Esophagus squamous epithelium (tissue), 5 donors: ENCODE data around the gene ST3GAL3. TPM values are rescaled to one million over a fixed set of nuclear protein-coding genes. Genes with fewer than 3 reads are reported as not detected.

Experiments used
- DNase-seq: peaks from one replicate; lab custom pipeline; 2025; lab: John Stamatoyannopoulos, UW
- H3K27ac ChIP-seq, 4 donors: fragments of 200-600 bp; sonication (generic); one replicate each; pipeline ENCODE4 v1.5.1; 2016 to 2019; ENCODE audit warnings: mild to moderate bottlenecking in 1 of 4
- H3K27me3 ChIP-seq, 4 donors: fragments of 200-600 bp; sonication (generic); 1 replicate in 3 of 4; 2 replicates in 1 of 4; pipeline versions ENCODE4 v1.5.1 to v1.6.0; 2017 to 2021; ENCODE audit warnings: antibody characterized with exemption in 1 of 4
- H3K36me3 ChIP-seq, 3 donors: fragments of 200-600 bp; sonication (generic); one replicate each; pipeline ENCODE4 v1.5.1; 2016 to 2019
- H3K4me1 ChIP-seq, 3 donors: fragments of 200-600 bp; sonication (generic); one replicate each; pipeline ENCODE4 v1.5.1; 2017 to 2019
- H3K4me3 ChIP-seq, 4 donors: fragments of 200-600 bp; sonication (generic); 1 replicate in 3 of 4; 2 replicates in 1 of 4; pipeline ENCODE4 v1.5.1; 2016 to 2019; ENCODE audit warnings: mild to moderate bottlenecking in 2 of 4, moderate library complexity in 1 of 4
- H3K9me3 ChIP-seq, 3 donors: fragments of 200-600 bp; sonication (generic); one replicate each; pipeline ENCODE4 v1.5.1; 2016 to 2019
- CTCF ChIP-seq, 6 experiments: fragments of 450-650 bp in 4 of 6; fragments of 200-600 bp in 2 of 6; sonication (generic) in 2 of 6; IDR thresholded peaks; one replicate each; pipeline ENCODE4 v1.5.1; 2016 to 2019; ENCODE audit warnings: antibody characterized with exemption in 6 of 6, mild to moderate bottlenecking in 4 of 6, moderate library complexity in 4 of 6
- POLR2A ChIP-seq, 4 donors: fragments of 450-650 bp; IDR thresholded peaks; one replicate each; pipeline ENCODE4 v1.6.1; 2017; ENCODE audit warnings: antibody characterized with exemption in 4 of 4, mild to moderate bottlenecking in 4 of 4, moderate library complexity in 3 of 4
- WGBS, 2 donors: methylation state at CpG; one replicate each; pipeline ENCODE4 v1.1.5; 2018; 5-methylcytosine and 5-hydroxymethylcytosine counted together
- intact Hi-C: fragments of 100-400 bp; cut with DNase I; formaldehyde crosslinking; loops from one replicate; pipeline ENCODE4 v1.15.0; 2022
- total RNA-seq, 4 donors: library from RNA; depleted of rRNA; stranded (reverse); fragments of >200 nt; gene quantifications; one replicate each; pipeline ENCODE4 v1.1.0, GENCODE V29; 2016
- donor health status: DM: yes; HTN: yes; CAD: no.

The ST3GAL3 gene
- total RNA-seq, 4 donors from 2014 or later: 2.8 to 10.7 (median 7.1) TPM

- Histone ChIP-seq H3K9me3 (no peaks in the 10 kb centered on the region), H3K4me1 (peaks cover 0 to 7% (median 0%) of the 10 kb centered on the region in 3 donors), H3K27ac (no peak overlapping the region), H3K4me3 (no peak overlapping the region), H3K27me3 (no peaks in the 10 kb centered on the region), H3K36me3 (peaks cover 0 to under 1% (median 0%) of the 10 kb centered on the region in 3 donors)
- no peak for DNase-seq
- TF ChIP-seq CTCF (IDR thresholded peaks at IDR 0.05): no peak
- no peak for TF ChIP-seq POLR2A (IDR thresholded peaks at IDR 0.05)
- intact Hi-C loops: no loop called here
- WGBS, 2 donors: 92 to 96% methylated on average over 4 of the region's 4 CpGs
These were observed 22.6 kb downstream of the ST3GAL3 start for GRCh38 chr1:43729816-43730463.

- DNase-seq: no peak
- H3K36me3 ChIP-seq: peaks cover 0 to 9% (median 0%) of the 10 kb centered on the region in 3 donors
- no peaks in the 10 kb centered on the region for H3K27me3 ChIP-seq
- 65 to 69% methylated on average over 7 of the region's 7 CpGs for WGBS, 2 donors
- no peak overlapping the region for H3K27ac ChIP-seq
- TF ChIP-seq POLR2A (IDR thresholded peaks at IDR 0.05) (no peak), CTCF (IDR thresholded peaks at IDR 0.05) (no peak)
- intact Hi-C loops: no loop called here
- H3K9me3 ChIP-seq: no peaks in the 10 kb centered on the region
- no peak overlapping the region for H3K4me3 ChIP-seq
- H3K4me1 ChIP-seq: peaks cover 0 to 7% (median 0%) of the 10 kb centered on the region in 3 donors
These were observed 24.7 kb downstream of the ST3GAL3 start for GRCh38 chr1:43731867-43732531.

- H3K4me3 ChIP-seq: no peak overlapping the region
- H3K27ac ChIP-seq: no peak overlapping the region
- intact Hi-C loops: no loop called here
- DNase-seq: no peak
- H3K9me3 ChIP-seq: no peaks in the 10 kb centered on the region
- peaks cover 0 to 6% (median 0%) of the 10 kb centered on the region in 3 donors for H3K4me1 ChIP-seq
- no peaks in the 10 kb centered on the region for H3K27me3 ChIP-seq
- peaks cover 0 to 19% (median 0%) of the 10 kb centered on the region in 3 donors for H3K36me3 ChIP-seq
- WGBS, 2 donors: 71 to 85% methylated on average over 2 of the region's 2 CpGs
- TF ChIP-seq CTCF (IDR thresholded peaks at IDR 0.05) (no peak), POLR2A (IDR thresholded peaks at IDR 0.05) (no peak)
These were observed 29.5 kb downstream of the ST3GAL3 start for GRCh38 chr1:43736819-43737218.

- no peak overlapping the region for H3K27ac ChIP-seq
- WGBS, 2 donors: 81% methylated on average over 4 of the region's 4 CpGs; no CpG with 5 or more reads in 1 of the 2 donors
- H3K4me3 ChIP-seq: no peak overlapping the region
- no peak for DNase-seq
- intact Hi-C loops: no loop called here
- no peaks in the 10 kb centered on the region for H3K27me3 ChIP-seq
- H3K36me3 ChIP-seq: peaks cover 0 to 10% (median 0%) of the 10 kb centered on the region in 3 donors
- H3K4me1 ChIP-seq: no peaks in the 10 kb centered on the region
- TF ChIP-seq CTCF (IDR thresholded peaks at IDR 0.05): no peak
- TF ChIP-seq POLR2A (IDR thresholded peaks at IDR 0.05): no peak
- H3K9me3 ChIP-seq: no peaks in the 10 kb centered on the region
These were observed 34.7 kb downstream of the ST3GAL3 start for GRCh38 chr1:43742026-43742425.

GRCh38 chr1:43743206-43743605 is 35.9 kb downstream of the ST3GAL3 start:
- Histone ChIP-seq H3K9me3 (no peaks in the 10 kb centered on the region), H3K4me3 (no peak overlapping the region), H3K4me1 (no peaks in the 10 kb centered on the region), H3K27me3 (no peaks in the 10 kb centered on the region), H3K36me3 (peaks cover 0 to 10% (median 0%) of the 10 kb centered on the region in 3 donors), H3K27ac (no peak overlapping the region)
- TF ChIP-seq CTCF (IDR thresholded peaks at IDR 0.05): no peak
- TF ChIP-seq POLR2A (IDR thresholded peaks at IDR 0.05): no peak
- WGBS, 2 donors: 91 to 100% methylated on average over 1 of the region's 1 CpG
- no peak for DNase-seq
- intact Hi-C loops: no loop called here
